Ovary (tissue), 3 donors: ENCODE data around the gene SEPTIN5.

ENCODE experiments used
- CTCF ChIP-seq, 3 donors: fragments of 450-650 bp in 2 of 3; fragments of 200-600 bp in 1 of 3; IDR thresholded peaks; one replicate each; pipeline versions ENCODE4 v1.5.1 to v1.8.0; 2016 to 2022; ENCODE audit warnings: antibody characterized with exemption in 3 of 3, mild to moderate bottlenecking in 1 of 3
- POLR2A ChIP-seq: fragments of 450-650 bp; IDR thresholded peaks from one replicate; pipeline ENCODE4 v1.6.1; 2017; ENCODE audit warnings: antibody characterized with exemption, mild to moderate bottlenecking, moderate library complexity
- donor health status: DM: no; HTN: no; CAD: no.

- TF ChIP-seq CTCF (IDR thresholded peaks at IDR 0.05) (no peak), POLR2A (no peak)
Observed at GRCh38 chr22:19704355-19705015, 9.8 kb upstream of the SEPTIN5 start.
